MM.1S (cell line): ENCODE data around the gene CCDC85B.

Source experiments
- EZH2 ChIP-seq: fragments of 300-600 bp; sonication (generic); optimal IDR thresholded peaks from 2 replicates; pipeline ENCODE3; 2017; ENCODE audit warnings: low read depth, mild to moderate bottlenecking, antibody characterized with exemption, low read length, mixed read lengths
- EZH2phosphoT487 ChIP-seq: fragments of 300-600 bp; sonication (generic); IDR thresholded peaks from 2 replicates; pipeline ENCODE4 v1.6.1; 2018; ENCODE audit warnings: antibody characterized with exemption, low read length
- TF ChIP-seq, protein P1 (sequence below): fragments of 300-600 bp; sonication (generic); IDR thresholded peaks from 2 replicates; pipeline ENCODE4 v1.5.1; 2016; ENCODE audit warnings: antibody characterized with exemption, low read length, mixed read lengths

DNA sequence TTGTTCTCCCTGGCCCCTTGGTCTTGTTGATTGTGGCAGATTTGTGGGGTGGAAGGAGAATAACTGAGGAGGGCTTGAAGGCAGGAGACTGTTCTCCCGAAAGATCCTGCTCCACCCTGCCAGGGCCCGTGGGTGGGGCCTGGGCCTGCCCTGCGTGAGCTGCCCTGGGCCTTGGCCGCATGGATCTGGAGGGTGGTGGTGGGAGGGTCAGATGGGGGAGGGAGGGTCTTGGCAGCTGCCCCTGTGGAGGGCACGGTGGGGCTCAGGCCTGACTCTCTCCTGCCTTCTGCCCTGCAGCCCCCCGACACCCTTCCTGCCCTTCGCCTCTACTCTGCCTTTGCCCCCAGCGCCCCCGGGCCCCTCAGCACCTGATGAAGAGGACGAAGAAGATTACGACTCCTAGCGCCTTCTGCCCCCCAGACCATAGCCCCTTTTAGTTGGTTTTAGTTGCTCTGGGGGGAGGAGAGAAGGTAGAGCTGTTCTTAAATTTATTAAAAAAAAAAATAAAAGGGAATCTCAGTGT, 30.6 kb downstream of the CCDC85B start:
- TF ChIP-seq, protein P1, sequence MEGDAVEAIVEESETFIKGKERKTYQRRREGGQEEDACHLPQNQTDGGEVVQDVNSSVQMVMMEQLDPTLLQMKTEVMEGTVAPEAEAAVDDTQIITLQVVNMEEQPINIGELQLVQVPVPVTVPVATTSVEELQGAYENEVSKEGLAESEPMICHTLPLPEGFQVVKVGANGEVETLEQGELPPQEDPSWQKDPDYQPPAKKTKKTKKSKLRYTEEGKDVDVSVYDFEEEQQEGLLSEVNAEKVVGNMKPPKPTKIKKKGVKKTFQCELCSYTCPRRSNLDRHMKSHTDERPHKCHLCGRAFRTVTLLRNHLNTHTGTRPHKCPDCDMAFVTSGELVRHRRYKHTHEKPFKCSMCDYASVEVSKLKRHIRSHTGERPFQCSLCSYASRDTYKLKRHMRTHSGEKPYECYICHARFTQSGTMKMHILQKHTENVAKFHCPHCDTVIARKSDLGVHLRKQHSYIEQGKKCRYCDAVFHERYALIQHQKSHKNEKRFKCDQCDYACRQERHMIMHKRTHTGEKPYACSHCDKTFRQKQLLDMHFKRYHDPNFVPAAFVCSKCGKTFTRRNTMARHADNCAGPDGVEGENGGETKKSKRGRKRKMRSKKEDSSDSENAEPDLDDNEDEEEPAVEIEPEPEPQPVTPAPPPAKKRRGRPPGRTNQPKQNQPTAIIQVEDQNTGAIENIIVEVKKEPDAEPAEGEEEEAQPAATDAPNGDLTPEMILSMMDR, result no peak
- TF ChIP-seq EZH2 (no peak), EZH2phosphoT487 (no peak)
